RWPE2 (cell line): ENCODE results near the gene ENTR1.

Experiments used
- ATAC-seq: fragments of 200-7000 bp; cut with Tn5 transposase; 3 replicates; pipeline ENCODE4 v1.9.1; 2021; ENCODE audit warnings: low read depth
- DNase-seq: peaks from one replicate; pipeline ENCODE4 v3.0.0-alpha.2; 2020; ENCODE audit warnings: low spot score
- H3K27ac ChIP-seq: fragments of 450-650 bp; 2 replicates; pipeline ENCODE4 v1.5.1; 2017; ENCODE audit warnings: mild to moderate bottlenecking; ENCODE audit not compliant: poor library complexity, severe bottlenecking
- H3K27me3 ChIP-seq: fragments of 250-450 bp; sonication (Bioruptor Pico); 2 replicates; pipeline ENCODE4 v1.5.1; 2021; ENCODE audit warnings: mild to moderate bottlenecking, moderate library complexity; ENCODE audit not compliant: insufficient read depth, poor library complexity, severe bottlenecking
- H3K36me3 ChIP-seq: fragments of 250-450 bp; sonication (Bioruptor Pico); 2 replicates; pipeline ENCODE4 v1.5.1; 2020; ENCODE audit warnings: low read depth, mild to moderate bottlenecking, moderate library complexity
- H3K4me1 ChIP-seq: fragments of 250-450 bp; sonication (Bioruptor Pico); 2 replicates; pipeline ENCODE4 v1.5.1; 2021; ENCODE audit warnings: mild to moderate bottlenecking, moderate library complexity; ENCODE audit not compliant: insufficient read depth, poor library complexity, severe bottlenecking
- H3K4me3 ChIP-seq: fragments of 250-450 bp; sonication (Bioruptor Pico); 2 replicates; pipeline ENCODE4 v1.5.1; 2021; ENCODE audit warnings: mild to moderate bottlenecking, moderate library complexity; ENCODE audit not compliant: severe bottlenecking
- H3K9me3 ChIP-seq: fragments of 250-450 bp; sonication (Bioruptor Pico); 2 replicates; pipeline ENCODE4 v1.5.1; 2021; ENCODE audit warnings: mild to moderate bottlenecking, moderate library complexity; ENCODE audit not compliant: severe bottlenecking
- CTCF ChIP-seq: fragments of 450-650 bp; IDR thresholded peaks from one replicate; pipeline ENCODE4 v1.5.1; 2017; ENCODE audit warnings: mild to moderate bottlenecking, moderate library complexity; ENCODE audit not compliant: poor library complexity, severe bottlenecking

The ENTR1 gene

GRCh38 chr9:136397643-136398042 is 12.8 kb downstream of the ENTR1 start:
- peaks cover 61% of the 10 kb centered on the region for H3K36me3 ChIP-seq
- H3K27ac ChIP-seq: no peak overlapping the region
- H3K4me1 ChIP-seq: no peaks in the 10 kb centered on the region
- no peak for ATAC-seq
- no peak for DNase-seq
- no peaks in the 10 kb centered on the region for H3K27me3 ChIP-seq
- no peak for TF ChIP-seq CTCF
- H3K4me3 ChIP-seq: no peak overlapping the region
- H3K9me3 ChIP-seq: no peaks in the 10 kb centered on the region

GRCh38 chr9:136396219-136396515 is 14.2 kb downstream of the ENTR1 start:
- peaks cover 70% of the 10 kb centered on the region for H3K36me3 ChIP-seq
- TF ChIP-seq CTCF: no peak
- no peak overlapping the region for H3K27ac ChIP-seq
- H3K9me3 ChIP-seq: no peaks in the 10 kb centered on the region
- no peaks in the 10 kb centered on the region for H3K27me3 ChIP-seq
- no peak for ATAC-seq
- H3K4me3 ChIP-seq: no peak overlapping the region
- DNase-seq: no peak
- H3K4me1 ChIP-seq: no peaks in the 10 kb centered on the region

GRCh38 chr9:136395345-136396218 is 14.8 kb downstream of the ENTR1 start:
- Histone ChIP-seq H3K4me1 (no peaks in the 10 kb centered on the region), H3K9me3 (no peaks in the 10 kb centered on the region), H3K27me3 (no peaks in the 10 kb centered on the region), H3K4me3 (no peak overlapping the region), H3K36me3 (peaks cover 75% of the 10 kb centered on the region), H3K27ac (no peak overlapping the region)
- ATAC-seq (no peak), DNase-seq (no peak)
- no peak for TF ChIP-seq CTCF

GRCh38 chr9:136395020-136395340 is 15.4 kb downstream of the ENTR1 start:
- peaks cover 78% of the 10 kb centered on the region for H3K36me3 ChIP-seq
- H3K4me1 ChIP-seq: no peaks in the 10 kb centered on the region
- no peaks in the 10 kb centered on the region for H3K9me3 ChIP-seq
- TF ChIP-seq CTCF: no peak
- H3K4me3 ChIP-seq: no peak overlapping the region
- no peaks in the 10 kb centered on the region for H3K27me3 ChIP-seq
- DNase-seq: no peak
- ATAC-seq: no peak
- no peak overlapping the region for H3K27ac ChIP-seq

GRCh38 chr9:136394312-136395019 is 15.9 kb downstream of the ENTR1 start:
- Histone ChIP-seq H3K36me3 (peaks cover 83% of the 10 kb centered on the region), H3K4me3 (no peak overlapping the region)
- no peak for ATAC-seq

More at GRCh38 chr9:136394312-136395019, 15.9 kb downstream of the ENTR1 start:
- DNase-seq: no peak
- Histone ChIP-seq H3K27ac (no peak overlapping the region), H3K9me3 (no peaks in the 10 kb centered on the region), H3K4me1 (no peaks in the 10 kb centered on the region), H3K27me3 (no peaks in the 10 kb centered on the region)
- TF ChIP-seq CTCF: no peak
